SW480 (cell line): ENCODE measurements around the gene OSBPL9.

Source experiments
- DNase-seq: peaks from one replicate; pipeline ENCODE4 v3.0.0-alpha.2; 2016; ENCODE audit warnings: low spot score

The OSBPL9 gene

GRCh38 chr1:51616903-51617708 is at the start of gene OSBPL9:
TSS of gene OSBPL9 (plus strand) at chr1:51617092. CDS start at chr1:51617111, 19 bp downstream.
- peak; percentile 87 for DNase-seq

GRCh38 chr1:51567653-51568052 is 49.2 kb upstream of the OSBPL9 start:
- DNase-seq: no peak

GRCh38 chr1:51568231-51568935 is 48.5 kb upstream of the OSBPL9 start:
- DNase-seq: no peak

GRCh38 chr1:51569284-51570062 is 47.4 kb upstream of the OSBPL9 start:
- peak; percentile 61 for DNase-seq

GRCh38 chr1:51570063-51570710 is 46.7 kb upstream of the OSBPL9 start:
- DNase-seq: no peak

GRCh38 chr1:51572365-51572764 is 44.5 kb upstream of the OSBPL9 start:
- no peak for DNase-seq

GRCh38 chr1:51574796-51575195 is 42.1 kb upstream of the OSBPL9 start:
- DNase-seq: no peak

GRCh38 chr1:51575406-51576084 is 41.3 kb upstream of the OSBPL9 start:
- no peak for DNase-seq

- no peak for DNase-seq
Observed at GRCh38 chr1:51576085-51576444, 40.8 kb upstream of the OSBPL9 start.

GRCh38 chr1:51576923-51577322 is 40.0 kb upstream of the OSBPL9 start:
- no peak for DNase-seq

GRCh38 chr1:51578383-51579109 is 38.3 kb upstream of the OSBPL9 start:
- DNase-seq: no peak

- DNase-seq: no peak
Observed at GRCh38 chr1:51581238-51581637, 35.7 kb upstream of the OSBPL9 start.

GRCh38 chr1:51583532-51583931 is 33.4 kb upstream of the OSBPL9 start:
- no peak for DNase-seq

- no peak for DNase-seq
Observed at GRCh38 chr1:51584021-51584420, 32.9 kb upstream of the OSBPL9 start.

GRCh38 chr1:51592711-51593110 is 24.2 kb upstream of the OSBPL9 start:
- no peak for DNase-seq

- DNase-seq: no peak
Observed at GRCh38 chr1:51594716-51595115, 22.2 kb upstream of the OSBPL9 start.

GRCh38 chr1:51600529-51600928 is 16.4 kb upstream of the OSBPL9 start:
- no peak for DNase-seq

- DNase-seq: no peak
Observed at GRCh38 chr1:51600965-51601364, 15.9 kb upstream of the OSBPL9 start.

GRCh38 chr1:51605961-51606723 is 10.8 kb upstream of the OSBPL9 start:
- no peak for DNase-seq

GRCh38 chr1:51607681-51608095 is 9.2 kb upstream of the OSBPL9 start:
- no peak for DNase-seq
